ENCODE data around the gene ALDH3A2.

ALDH3A2 gene

GRCh38 chr17:19648475-19649273, at the start of gene ALDH3A2:
Gene ALDH3A2 (plus strand): TSS chr17:19648751. CDS start chr17:19648972, 221 bp downstream.
- peak; percentile 93 for DNase-seq (ENCODE audit: low spot score)

- no peak for DNase-seq (ENCODE audit: low spot score)
These were observed 38.2 kb upstream of the ALDH3A2 start for GRCh38 chr17:19610311-19610710.

- DNase-seq (ENCODE audit: low spot score), result no peak
These were observed 37.7 kb upstream of the ALDH3A2 start for GRCh38 chr17:19610879-19611278.

GRCh38 chr17:19613979-19614378, 34.6 kb upstream of the ALDH3A2 start:
- DNase-seq (ENCODE audit: low spot score), result no peak

- no peak for DNase-seq (ENCODE audit: low spot score)
These were observed 33.7 kb upstream of the ALDH3A2 start for GRCh38 chr17:19614900-19615299.

GRCh38 chr17:19618015-19618414, 30.5 kb upstream of the ALDH3A2 start:
- no peak for DNase-seq (ENCODE audit: low spot score)

GRCh38 chr17:19619705-19620325, 28.7 kb upstream of the ALDH3A2 start:
- no peak for DNase-seq (ENCODE audit: low spot score)

- DNase-seq (ENCODE audit: low spot score), result no peak
These were observed 26.9 kb upstream of the ALDH3A2 start for GRCh38 chr17:19621697-19622096.

- DNase-seq (ENCODE audit: low spot score), result no peak
These were observed 22.5 kb upstream of the ALDH3A2 start for GRCh38 chr17:19626079-19626478.

GRCh38 chr17:19629449-19629848, 19.1 kb upstream of the ALDH3A2 start:
- DNase-seq (ENCODE audit: low spot score), result no peak

- no peak for DNase-seq (ENCODE audit: low spot score)
These were observed 18.5 kb upstream of the ALDH3A2 start for GRCh38 chr17:19630035-19630434.

GRCh38 chr17:19630661-19631060, 17.9 kb upstream of the ALDH3A2 start:
- DNase-seq (ENCODE audit: low spot score), result no peak

- no peak for DNase-seq (ENCODE audit: low spot score)
These were observed 16.6 kb upstream of the ALDH3A2 start for GRCh38 chr17:19631905-19632304.

GRCh38 chr17:19641687-19642372, 6.7 kb upstream of the ALDH3A2 start:
- DNase-seq (ENCODE audit: low spot score), result no peak

GRCh38 chr17:19642373-19642893, 6.1 kb upstream of the ALDH3A2 start:
- no peak for DNase-seq (ENCODE audit: low spot score)

GRCh38 chr17:19644493-19645210, 3.9 kb upstream of the ALDH3A2 start:
- no peak for DNase-seq (ENCODE audit: low spot score)

- peak; percentile 70 for DNase-seq (ENCODE audit: low spot score)
These were observed 2.8 kb upstream of the ALDH3A2 start for GRCh38 chr17:19645734-19646201.

GRCh38 chr17:19646788-19647696, 1.5 kb upstream of the ALDH3A2 start:
- no peak for DNase-seq (ENCODE audit: low spot score)

- DNase-seq (ENCODE audit: low spot score), result peak; percentile 28
These were observed 665 bp upstream of the ALDH3A2 start for GRCh38 chr17:19647697-19648474.

- no peak for DNase-seq (ENCODE audit: low spot score)
These were observed 657 bp downstream of the ALDH3A2 start for GRCh38 chr17:19649274-19649541.
